HEK293 (cell line): ENCODE data around the gene PTPRF.
"Not testable (repeated sequence)": the region's sequence is repeated elsewhere in the genome, so short reads cannot be mapped to it uniquely, and the experiment has no call there.

ENCODE experiments used
- CTCF ChIA-PET: fragments of 350-600 bp; formaldehyde crosslinking; extraction: SDS; loops from one replicate; lab custom pipeline; 2021; ENCODE audit warnings: antibody characterized with exemption; lab: Yijun Ruan, JAX
- POLR2A ChIA-PET: fragments of 300-600 bp; formaldehyde crosslinking; extraction: SDS; loops from one replicate; lab custom pipeline; 2020; ENCODE audit warnings: antibody characterized with exemption, inconsistent platforms; lab: Yijun Ruan, JAX
- H3K27ac ChIP-seq: fragments of 200-500 bp; sonication (Bioruptor generic); 2 replicates; pipeline ENCODE4 v1.5.1; 2014; ENCODE audit warnings: low read depth, low read length, control low read depth, inconsistent platforms; ENCODE audit errors: extremely low read depth
- H3K36me3 ChIP-seq, 2 experiments: fragments of 200-500 bp in 1 of 2; sonication (Bioruptor generic) in 1 of 2; 1 replicate in 1 of 2; 2 replicates in 1 of 2; pipeline ENCODE4 v1.5.1; 2014 to 2017; ENCODE audit warnings: inconsistent platforms in 2 of 2, low read length in 2 of 2; ENCODE audit not compliant: control insufficient read depth in 2 of 2, insufficient read depth in 1 of 2
- H3K4me1 ChIP-seq: fragments of 200-500 bp; sonication (Bioruptor generic); 2 replicates; pipeline ENCODE4 v1.5.1; 2014; ENCODE audit warnings: mild to moderate bottlenecking, low read length, inconsistent platforms; ENCODE audit not compliant: control insufficient read depth, insufficient read depth
- H3K4me3 ChIP-seq: 2 replicates; pipeline ENCODE4 v1.5.1; 2011; ENCODE audit warnings: low read depth, mild to moderate bottlenecking, control low read depth, low read length, moderate library complexity
- H3K9me3 ChIP-seq: fragments of 200-500 bp; sonication (Bioruptor generic); 2 replicates; pipeline ENCODE4 v1.5.1; 2014; ENCODE audit warnings: low read depth, low read length, inconsistent platforms; ENCODE audit not compliant: control insufficient read depth, insufficient read depth
- PRDM4 ChIP-seq: fragments of 450-650 bp; formaldehyde crosslinking; IDR thresholded peaks from 2 replicates; pipeline ENCODE4 v1.5.1; 2017; ENCODE audit warnings: missing biosample characterization, missing genetic modification characterization
- REST ChIP-seq: fragments of 450-650 bp; formaldehyde crosslinking; IDR thresholded peaks from 2 replicates; pipeline ENCODE4 v1.5.1; 2016; ENCODE audit warnings: missing biosample characterization, missing genetic modification characterization
- ZNF121 ChIP-seq: fragments of 450-650 bp; formaldehyde crosslinking; IDR thresholded peaks from 2 replicates; pipeline ENCODE4 v1.5.1; 2016; ENCODE audit warnings: missing biosample characterization, missing genetic modification characterization
- ZNF146 ChIP-seq: fragments of 450-650 bp; formaldehyde crosslinking; IDR thresholded peaks from 2 replicates; pipeline ENCODE4 v1.5.1; 2016; ENCODE audit warnings: missing biosample characterization, missing genetic modification characterization
- ZNF221 ChIP-seq: fragments of 450-650 bp; formaldehyde crosslinking; IDR thresholded peaks from 2 replicates; pipeline ENCODE4 v1.5.1; 2017; ENCODE audit warnings: missing biosample characterization, missing genetic modification characterization, borderline replicate concordance
- ZNF664 ChIP-seq: fragments of 450-650 bp; formaldehyde crosslinking; IDR thresholded peaks from 2 replicates; pipeline ENCODE4 v1.5.1; 2016; ENCODE audit warnings: missing biosample characterization, missing genetic modification characterization
- TF ChIP-seq, protein P1 (sequence below): fragments of 450-650 bp; formaldehyde crosslinking; IDR thresholded peaks from 2 replicates; pipeline ENCODE4 v1.5.1; 2016; ENCODE audit warnings: missing biosample characterization, missing genetic modification characterization

PTPRF gene

GRCh38 chr1:43636006-43636641 is 105.4 kb downstream of the PTPRF start:
- Histone ChIP-seq H3K4me1 (no peaks in the 10 kb centered on the region), H3K36me3 (no peaks in the 10 kb centered on the region), H3K4me3 (no peak overlapping the region), H3K27ac (no peak overlapping the region), H3K9me3 (no peaks in the 10 kb centered on the region)
- POLR2A ChIA-PET: interaction anchor here (0.7 to 4.6 kb wide), 2 partner anchors 15 to 174 kb away, joined by 3 to 27 read pairs; partner anchors contain the start of gene KDM4A
- CTCF ChIA-PET: interaction anchor here (0.6 to 1.0 kb wide), 2 partner anchors 14 to 71 kb away, joined by 3 to 4 read pairs; partner anchors contain the start of gene KDM4A
- TF ChIP-seq ZNF221 (tag by site-specific recombination) (no peak), ZNF664 (tag by site-specific recombination) (peak; percentile 92), REST (tag by site-specific recombination) (peak; percentile 69; the same call in 1 of the 2 replicates)

GRCh38 chr1:43637267-43637666 is 106.6 kb downstream of the PTPRF start:
- ChIA-PET POLR2A (interaction anchor here (4.6 kb wide), 1 partner anchor 13 kb away, joined by 27 read pairs; the partner anchor contains the start of gene KDM4A), CTCF (no interaction called here)
- Histone ChIP-seq H3K27ac (no peak overlapping the region), H3K4me1 (no peaks in the 10 kb centered on the region), H3K36me3 (no peaks in the 10 kb centered on the region), H3K9me3 (no peaks in the 10 kb centered on the region), H3K4me3 (no peak overlapping the region)
- TF ChIP-seq ZNF121 (peak; percentile 81), PRDM4 (tag by site-specific recombination) (no peak)

DNA sequence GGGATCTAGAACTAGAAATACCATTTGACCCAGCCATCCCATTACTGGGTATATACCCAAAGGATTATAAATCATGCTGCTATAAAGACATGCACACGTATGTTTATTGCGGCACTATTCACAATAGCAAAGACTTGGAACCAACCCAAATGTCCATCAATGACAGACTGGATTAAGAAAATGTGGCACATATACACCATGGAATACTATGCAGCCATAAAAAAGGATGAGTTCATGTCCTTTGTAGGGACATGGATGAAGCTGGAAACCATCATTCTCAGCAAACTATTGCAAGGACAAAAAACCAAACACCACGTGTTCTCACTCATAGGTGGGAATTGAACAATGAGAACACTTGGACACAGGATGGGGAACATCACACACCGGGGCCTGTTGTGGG is 107.7 kb downstream of the PTPRF start:
- TF ChIP-seq, protein P1, sequence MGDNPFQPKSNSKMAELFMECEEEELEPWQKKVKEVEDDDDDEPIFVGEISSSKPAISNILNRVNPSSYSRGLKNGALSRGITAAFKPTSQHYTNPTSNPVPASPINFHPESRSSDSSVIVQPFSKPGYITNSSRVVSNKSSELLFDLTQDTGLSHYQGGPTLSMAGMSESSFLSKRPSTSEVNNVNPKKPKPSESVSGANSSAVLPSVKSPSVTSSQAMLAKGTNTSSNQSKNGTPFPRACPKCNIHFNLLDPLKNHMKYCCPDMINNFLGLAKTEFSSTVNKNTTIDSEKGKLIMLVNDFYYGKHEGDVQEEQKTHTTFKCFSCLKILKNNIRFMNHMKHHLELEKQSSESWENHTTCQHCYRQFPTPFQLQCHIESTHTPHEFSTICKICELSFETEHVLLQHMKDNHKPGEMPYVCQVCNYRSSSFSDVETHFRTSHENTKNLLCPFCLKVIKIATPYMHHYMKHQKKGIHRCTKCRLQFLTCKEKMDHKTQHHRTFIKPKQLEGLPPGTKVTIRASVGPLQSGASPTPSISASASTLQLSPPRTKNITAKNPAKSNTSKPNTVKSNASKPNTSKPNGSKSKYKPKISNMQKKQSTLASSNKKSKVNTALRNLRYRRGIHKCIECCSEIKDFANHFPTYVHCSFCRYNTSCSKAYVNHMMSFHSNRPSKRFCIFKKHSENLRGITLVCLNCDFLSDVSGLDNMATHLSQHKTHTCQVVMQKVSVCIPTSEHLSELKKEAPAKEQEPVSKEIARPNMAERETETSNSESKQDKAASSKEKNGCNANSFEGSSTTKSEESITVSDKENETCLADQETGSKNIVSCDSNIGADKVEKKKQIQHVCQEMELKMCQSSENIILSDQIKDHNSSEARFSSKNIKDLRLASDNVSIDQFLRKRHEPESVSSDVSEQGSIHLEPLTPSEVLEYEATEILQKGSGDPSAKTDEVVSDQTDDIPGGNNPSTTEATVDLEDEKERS: peak; percentile 52; the same call in 1 of the 2 replicates
- peak; percentile 99 for TF ChIP-seq ZNF146 (tag by site-specific recombination)
- H3K9me3 ChIP-seq, CTCF ChIA-PET, H3K4me3 ChIP-seq, H3K36me3 ChIP-seq, H3K4me1 ChIP-seq, H3K27ac ChIP-seq: not testable (repeated sequence)
- POLR2A ChIA-PET: interaction anchor here (4.6 kb wide), 1 partner anchor 12 kb away, joined by 27 read pairs; the partner anchor contains the start of gene KDM4A
